ENCODE data around the gene CELF2.
"Not testable (repeated sequence)": the region's sequence is repeated elsewhere in the genome, so short reads cannot be mapped to it uniquely, and the experiment has no call there.

Gene CELF2

GRCh38 chr10:11110539-11110938 lies 92.9 kb downstream of the CELF2 start:
- H3K27me3 Mint-ChIP-seq: no peaks in the 10 kb centered on the region
- DNase-seq (no peak), ATAC-seq (replicated peaks) (no peak)
- H3K27ac Mint-ChIP-seq: no peak overlapping the region
- H3K9me3 Mint-ChIP-seq: no peaks in the 10 kb centered on the region
- H3K36me3 Mint-ChIP-seq (ENCODE audit: insufficient read depth): no peaks in the 10 kb centered on the region
- no peak overlapping the region for H3K4me3 Mint-ChIP-seq
- H3K4me1 Mint-ChIP-seq (ENCODE audit: low read depth in 2 of 2): peaks cover 9 to 20% of the 10 kb centered on the region in 2 donors

GRCh38 chr10:11111490-11111889 lies 93.8 kb downstream of the CELF2 start:
- Mint-ChIP-seq H3K4me3 (no peak overlapping the region), H3K4me1 (ENCODE audit: low read depth in 2 of 2) (peaks cover 6 to 16% of the 10 kb centered on the region in 2 donors), H3K36me3 (ENCODE audit: insufficient read depth) (no peaks in the 10 kb centered on the region), H3K9me3 (no peaks in the 10 kb centered on the region), H3K27ac (no peak overlapping the region), H3K27me3 (no peaks in the 10 kb centered on the region)
- ATAC-seq (replicated peaks) (no peak), DNase-seq (no peak)

GRCh38 chr10:11112718-11113117 lies 95.0 kb downstream of the CELF2 start:
- peak overlapping the region in 1 of 2 donors; percentile 41 for H3K27ac Mint-ChIP-seq
- peaks cover 7 to 16% of the 10 kb centered on the region in 2 donors for H3K4me1 Mint-ChIP-seq (ENCODE audit: low read depth in 2 of 2)
- H3K9me3 Mint-ChIP-seq: no peaks in the 10 kb centered on the region
- H3K36me3 Mint-ChIP-seq (ENCODE audit: insufficient read depth): no peaks in the 10 kb centered on the region
- H3K27me3 Mint-ChIP-seq: no peaks in the 10 kb centered on the region
- H3K4me3 Mint-ChIP-seq: no peak overlapping the region
- DNase-seq: no peak
- ATAC-seq (replicated peaks): no peak

DNA sequence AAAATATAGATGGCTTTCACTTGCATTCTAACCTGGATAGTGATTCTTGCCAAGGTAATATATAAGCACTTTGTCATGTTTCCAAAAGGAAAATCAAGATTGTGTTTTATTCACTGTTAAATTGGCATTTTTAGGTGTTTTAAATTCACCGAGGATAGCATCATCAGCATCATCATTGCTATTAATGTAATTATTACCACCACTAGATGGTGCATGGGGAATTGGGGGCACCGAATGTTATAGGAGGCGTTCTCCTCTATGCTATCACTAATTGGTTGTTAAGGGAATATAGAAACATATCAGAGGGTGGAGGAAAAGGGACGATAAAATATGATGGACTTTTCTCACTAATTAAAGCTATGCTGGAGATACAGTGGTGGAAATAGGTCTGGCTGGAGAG lies 95.5 kb downstream of the CELF2 start:
- no peaks in the 10 kb centered on the region for H3K36me3 Mint-ChIP-seq (ENCODE audit: insufficient read depth)

DNA sequence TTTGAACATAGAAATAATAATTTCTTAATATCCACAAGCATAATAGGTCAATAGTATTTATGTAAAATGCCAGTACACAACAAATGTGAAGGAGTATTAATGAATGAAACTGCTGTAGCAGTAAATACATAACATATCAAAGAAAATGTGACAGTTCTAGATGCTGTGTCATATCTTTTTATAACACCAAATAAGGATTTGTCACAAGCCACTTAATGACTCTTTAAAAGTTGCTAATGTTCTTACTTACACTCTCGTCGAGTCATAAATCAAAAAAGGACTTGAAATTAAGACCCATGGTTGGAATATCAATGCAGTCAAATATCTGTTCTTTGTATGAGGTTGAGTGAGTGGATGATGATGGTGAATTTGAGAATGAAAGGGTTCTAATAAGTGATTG lies 96.6 kb downstream of the CELF2 start:
- H3K4me3 Mint-ChIP-seq: no peak overlapping the region
- H3K36me3 Mint-ChIP-seq (ENCODE audit: insufficient read depth): no peaks in the 10 kb centered on the region
- no peaks in the 10 kb centered on the region for H3K9me3 Mint-ChIP-seq

More for the DNA sequence above, 95.5 kb downstream of the CELF2 start:
- Mint-ChIP-seq H3K4me1 (ENCODE audit: low read depth in 2 of 2) (peaks cover 7 to 16% of the 10 kb centered on the region in 2 donors), H3K27me3 (no peaks in the 10 kb centered on the region), H3K9me3 (no peaks in the 10 kb centered on the region), H3K4me3 (peak overlapping the region; percentile 5 to 29), H3K27ac (peak overlapping the region in 1 of 2 donors; percentile 41)
- peak; percentile 24 to 33 (median 26) for DNase-seq
- peak; percentile 98 for ATAC-seq (replicated peaks)

DNA sequence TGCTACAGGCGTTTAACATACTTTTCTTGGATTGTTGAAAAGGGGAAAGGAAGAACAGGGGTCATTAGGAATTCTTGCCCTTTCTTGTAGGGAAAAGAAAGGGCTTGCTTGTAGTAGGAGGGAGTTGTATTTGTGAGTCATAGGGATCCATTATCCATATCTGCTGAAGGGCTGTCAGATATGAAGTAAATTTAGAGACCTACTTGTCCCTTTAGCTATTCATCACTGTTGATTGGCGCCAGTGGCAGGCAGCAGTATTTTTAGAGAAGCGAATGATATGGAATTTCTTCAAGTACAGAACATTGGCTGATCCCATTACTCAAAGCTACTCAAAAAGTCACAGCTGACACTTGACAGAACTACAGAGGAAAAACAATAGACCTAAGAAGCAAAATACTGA lies 97.7 kb downstream of the CELF2 start:
- ATAC-seq (replicated peaks) (no peak), DNase-seq (no peak)
- no peaks in the 10 kb centered on the region for H3K27me3 Mint-ChIP-seq
- no peaks in the 10 kb centered on the region for H3K9me3 Mint-ChIP-seq
- no peaks in the 10 kb centered on the region for H3K36me3 Mint-ChIP-seq (ENCODE audit: insufficient read depth)
- H3K4me1 Mint-ChIP-seq (ENCODE audit: low read depth in 2 of 2): peaks cover 7 to 16% of the 10 kb centered on the region in 2 donors
- H3K27ac Mint-ChIP-seq: no peak overlapping the region
- no peak overlapping the region for H3K4me3 Mint-ChIP-seq

More for the DNA sequence above, 96.6 kb downstream of the CELF2 start:
- DNase-seq (no peak), ATAC-seq (replicated peaks) (no peak)
- H3K27me3 Mint-ChIP-seq: no peaks in the 10 kb centered on the region
- peaks cover 7 to 16% of the 10 kb centered on the region in 2 donors for H3K4me1 Mint-ChIP-seq (ENCODE audit: low read depth in 2 of 2)
- no peak overlapping the region for H3K27ac Mint-ChIP-seq

- DNase-seq (no peak), ATAC-seq (replicated peaks) (no peak)
- no peak overlapping the region for H3K4me3 Mint-ChIP-seq
- H3K27me3 Mint-ChIP-seq: no peaks in the 10 kb centered on the region
- peak overlapping the region in 1 of 2 donors; percentile 41 for H3K27ac Mint-ChIP-seq
- no peaks in the 10 kb centered on the region for H3K9me3 Mint-ChIP-seq
- peaks cover 7 to 16% of the 10 kb centered on the region in 2 donors for H3K4me1 Mint-ChIP-seq (ENCODE audit: low read depth in 2 of 2)
- H3K36me3 Mint-ChIP-seq (ENCODE audit: insufficient read depth): peaks cover 2% of the 10 kb centered on the region
Measured at GRCh38 chr10:11116361-11116760, 98.7 kb downstream of the CELF2 start.

DNA sequence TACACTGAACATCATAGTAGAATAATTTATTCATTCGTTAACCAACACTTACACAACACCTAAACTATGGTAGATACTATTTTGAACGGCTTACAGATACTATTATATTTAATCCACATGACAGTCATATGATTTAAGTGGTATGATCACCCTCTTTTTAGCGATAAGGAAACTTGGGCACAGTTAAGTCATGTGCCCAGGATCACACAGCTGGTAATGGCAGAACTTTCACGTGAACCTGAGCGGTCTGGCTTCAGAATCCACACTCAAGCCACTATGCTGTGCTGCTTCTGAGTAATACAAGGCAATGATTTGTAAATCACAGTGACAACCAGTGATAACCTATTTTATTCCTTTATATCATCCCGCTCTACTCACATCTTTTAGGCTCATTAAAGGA lies 99.1 kb downstream of the CELF2 start:
- Mint-ChIP-seq H3K9me3 (no peaks in the 10 kb centered on the region), H3K36me3 (ENCODE audit: insufficient read depth) (peaks cover 2% of the 10 kb centered on the region), H3K27ac (peak overlapping the region in 1 of 2 donors; percentile 41), H3K27me3 (no peaks in the 10 kb centered on the region), H3K4me3 (no peak overlapping the region), H3K4me1 (ENCODE audit: low read depth in 2 of 2) (peaks cover 7 to 16% of the 10 kb centered on the region in 2 donors)
- ATAC-seq (replicated peaks) (no peak), DNase-seq (no peak)

DNA sequence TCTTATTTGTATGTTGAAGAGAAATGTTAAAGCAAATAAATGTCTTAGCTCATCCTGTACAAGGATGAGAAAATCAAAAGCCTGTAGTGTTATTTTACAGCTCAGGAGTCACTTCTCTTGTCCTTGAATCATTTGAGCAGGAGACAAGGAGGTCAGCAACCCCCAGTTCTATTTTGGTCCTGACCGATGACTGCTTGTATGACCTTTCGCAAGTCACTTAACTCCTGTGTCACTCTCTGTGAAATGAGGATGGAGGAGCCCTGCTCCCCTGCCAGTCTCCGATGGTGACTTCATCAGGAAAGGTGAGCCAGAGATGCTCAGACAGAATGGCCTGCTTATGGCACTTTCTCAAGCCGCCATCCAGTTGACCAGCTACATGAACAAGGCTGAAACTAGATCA lies 101.0 kb downstream of the CELF2 start:
- ATAC-seq (replicated peaks) (no peak), DNase-seq (no peak)
- peaks cover 2% of the 10 kb centered on the region for H3K36me3 Mint-ChIP-seq (ENCODE audit: insufficient read depth)
- no peak overlapping the region for H3K4me3 Mint-ChIP-seq
- no peaks in the 10 kb centered on the region for H3K27me3 Mint-ChIP-seq
- peaks cover 3 to 9% of the 10 kb centered on the region in 2 donors for H3K4me1 Mint-ChIP-seq (ENCODE audit: low read depth in 2 of 2)
- H3K9me3 Mint-ChIP-seq: no peaks in the 10 kb centered on the region
- H3K27ac Mint-ChIP-seq: no peak overlapping the region

- Mint-ChIP-seq H3K4me1 (ENCODE audit: low read depth in 2 of 2) (peaks cover 3 to 5% of the 10 kb centered on the region in 2 donors), H3K36me3 (ENCODE audit: insufficient read depth) (peaks cover 2% of the 10 kb centered on the region), H3K4me3 (no peak overlapping the region), H3K9me3 (peaks cover 0 to 1% of the 10 kb centered on the region in 2 donors), H3K27me3 (no peaks in the 10 kb centered on the region), H3K27ac (no peak overlapping the region)
- ATAC-seq (replicated peaks) (no peak), DNase-seq (no peak)
Measured at GRCh38 chr10:11119843-11120242, 102.2 kb downstream of the CELF2 start.

DNA sequence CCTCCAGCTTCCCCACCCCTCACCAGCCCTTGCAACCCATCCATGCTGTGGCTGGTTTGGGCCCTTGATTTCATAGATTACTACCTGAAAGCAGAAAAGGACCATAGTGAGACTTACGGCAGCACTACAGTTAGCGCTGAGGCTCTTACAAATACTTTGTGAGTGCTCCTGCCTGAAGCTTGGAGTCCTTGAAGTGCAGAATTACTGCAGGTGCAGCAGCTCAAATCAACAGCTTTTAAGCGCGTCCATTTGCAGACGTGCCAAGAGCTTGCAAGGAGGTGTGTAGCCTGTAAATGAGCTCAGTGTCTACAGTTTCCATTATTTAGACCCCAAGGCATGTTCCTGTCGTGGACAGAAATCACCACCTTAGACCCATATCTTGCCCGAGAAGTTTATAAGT lies 103.0 kb downstream of the CELF2 start:
- no peaks in the 10 kb centered on the region for H3K27me3 Mint-ChIP-seq
- ATAC-seq (replicated peaks) (no peak), DNase-seq (no peak)
- peaks cover 2% of the 10 kb centered on the region for H3K36me3 Mint-ChIP-seq (ENCODE audit: insufficient read depth)
- peaks cover 0 to 1% of the 10 kb centered on the region in 2 donors for H3K4me1 Mint-ChIP-seq (ENCODE audit: low read depth in 2 of 2)
- H3K4me3 Mint-ChIP-seq: no peak overlapping the region
- H3K27ac Mint-ChIP-seq: no peak overlapping the region
- H3K9me3 Mint-ChIP-seq: peaks cover 0 to 1% of the 10 kb centered on the region in 2 donors

GRCh38 chr10:11123892-11124291 lies 106.2 kb downstream of the CELF2 start:
- H3K4me3 Mint-ChIP-seq; H3K4me1 Mint-ChIP-seq (ENCODE audit: low read depth in 2 of 2); ATAC-seq (replicated peaks); H3K9me3 Mint-ChIP-seq; H3K36me3 Mint-ChIP-seq (ENCODE audit: insufficient read depth); DNase-seq; H3K27me3 Mint-ChIP-seq: not testable (repeated sequence)
- peak overlapping the region in 1 of 2 donors; percentile 55 for H3K27ac Mint-ChIP-seq

DNA sequence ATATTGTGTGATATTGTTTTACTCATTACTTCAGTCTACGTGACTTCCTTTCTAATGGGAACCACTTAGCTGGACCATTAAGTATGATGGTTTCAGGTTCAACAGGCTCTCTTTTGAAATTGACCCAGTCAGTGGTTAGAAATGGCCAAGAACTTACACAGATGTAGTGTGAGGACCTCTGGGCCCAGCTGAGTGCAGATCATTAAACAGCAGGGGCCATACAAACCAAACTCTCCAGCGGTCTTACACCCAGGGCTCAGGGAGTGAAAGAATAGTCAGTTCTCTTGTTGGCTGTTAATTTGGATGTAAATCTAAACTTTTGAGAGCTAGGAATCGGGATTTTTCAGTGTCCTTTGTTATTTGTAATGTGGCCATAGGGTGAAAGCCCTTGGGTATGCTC lies 107.3 kb downstream of the CELF2 start:
- no peak for DNase-seq
- Mint-ChIP-seq H3K4me1 (ENCODE audit: low read depth in 2 of 2) (peaks cover 0 to 5% of the 10 kb centered on the region in 2 donors), H3K36me3 (ENCODE audit: insufficient read depth) (peaks cover 2% of the 10 kb centered on the region), H3K4me3 (no peak overlapping the region), H3K27me3 (no peaks in the 10 kb centered on the region), H3K27ac (no peak overlapping the region), H3K9me3 (peaks cover 0 to 1% of the 10 kb centered on the region in 2 donors)
- no peak for ATAC-seq (replicated peaks)

DNA sequence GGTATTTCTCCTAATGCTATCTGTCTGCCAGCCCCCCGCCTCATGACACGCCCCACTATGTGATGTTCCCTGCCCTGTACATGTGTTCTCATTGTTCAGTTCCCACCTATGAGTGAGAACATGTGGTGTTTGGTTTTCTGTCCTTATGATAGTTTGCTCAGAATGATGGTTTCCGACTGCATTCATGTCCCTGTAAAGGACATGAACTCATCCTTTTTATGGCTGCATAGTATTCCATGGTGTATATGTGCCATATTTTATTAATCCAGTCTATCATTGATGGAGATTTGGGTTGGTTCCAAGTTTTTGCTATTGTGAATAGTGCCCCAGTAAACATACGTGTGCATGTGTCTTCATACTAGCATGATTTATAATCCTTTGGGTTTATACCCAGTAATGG lies 109.3 kb downstream of the CELF2 start:
- not testable (repeated sequence) for H3K27me3 Mint-ChIP-seq; H3K4me3 Mint-ChIP-seq; H3K4me1 Mint-ChIP-seq (ENCODE audit: low read depth in 2 of 2); H3K9me3 Mint-ChIP-seq; DNase-seq; ATAC-seq (replicated peaks); H3K36me3 Mint-ChIP-seq (ENCODE audit: insufficient read depth); H3K27ac Mint-ChIP-seq
